Epithelial cell of prostate (primary cell): ENCODE data around the gene IFIT2.
"Not testable (repeated sequence)": the region's sequence is repeated elsewhere in the genome, so short reads cannot be mapped to it uniquely, and the experiment has no call there.

Experiments
- DNase-seq: peaks from one replicate; pipeline ENCODE4 v3.0.0-alpha.2; 2011; ENCODE audit warnings: low read depth, low spot score
- H3K27ac ChIP-seq: fragments of 450-650 bp; 2 replicates; pipeline ENCODE4 v1.5.1; 2017; ENCODE audit warnings: mild to moderate bottlenecking

Gene IFIT2

GRCh38 chr10:89278900-89279392 lies 22.9 kb upstream of the IFIT2 start:
- peak overlapping the region; percentile 93 for H3K27ac ChIP-seq
- no peak for DNase-seq

GRCh38 chr10:89279421-89279869 lies 22.4 kb upstream of the IFIT2 start:
- no peak for DNase-seq
- H3K27ac ChIP-seq: peak overlapping the region; percentile 93

- no peak for DNase-seq
- no peak overlapping the region for H3K27ac ChIP-seq
Observed at GRCh38 chr10:89280508-89280907, 21.3 kb upstream of the IFIT2 start.

GRCh38 chr10:89281606-89282395 lies 20.0 kb upstream of the IFIT2 start:
- H3K27ac ChIP-seq: peak overlapping the region; percentile 73
- no peak for DNase-seq

GRCh38 chr10:89283025-89283935 lies 18.6 kb upstream of the IFIT2 start:
- peak overlapping the region; percentile 73 for H3K27ac ChIP-seq
- no peak for DNase-seq

GRCh38 chr10:89283936-89284475 lies 17.8 kb upstream of the IFIT2 start:
- peak overlapping the region; percentile 73 for H3K27ac ChIP-seq
- DNase-seq: no peak

GRCh38 chr10:89284711-89285110 lies 17.1 kb upstream of the IFIT2 start:
- H3K27ac ChIP-seq: peak overlapping the region; percentile 73
- DNase-seq: not testable (repeated sequence)

- peak overlapping the region; percentile 73 for H3K27ac ChIP-seq
- not testable (repeated sequence) for DNase-seq
Observed at GRCh38 chr10:89285303-89285702, 16.5 kb upstream of the IFIT2 start.

GRCh38 chr10:89294721-89295239 lies 7.1 kb upstream of the IFIT2 start:
- no peak overlapping the region for H3K27ac ChIP-seq
- DNase-seq: no peak

GRCh38 chr10:89295597-89295996 lies 6.2 kb upstream of the IFIT2 start:
- peak overlapping the region; percentile 33 for H3K27ac ChIP-seq
- no peak for DNase-seq

GRCh38 chr10:89296220-89296648 lies 5.6 kb upstream of the IFIT2 start:
- DNase-seq: no peak
- peak overlapping the region; percentile 33 for H3K27ac ChIP-seq

- H3K27ac ChIP-seq: no peak overlapping the region
- DNase-seq: no peak
Observed at GRCh38 chr10:89297356-89297755, 4.5 kb upstream of the IFIT2 start.

- DNase-seq: no peak
- H3K27ac ChIP-seq: no peak overlapping the region
Observed at GRCh38 chr10:89297791-89298190, 4.1 kb upstream of the IFIT2 start.

GRCh38 chr10:89299031-89299430 lies 2.8 kb upstream of the IFIT2 start:
- DNase-seq: no peak
- H3K27ac ChIP-seq: no peak overlapping the region

- peak overlapping the region; percentile 71 for H3K27ac ChIP-seq
- no peak for DNase-seq
Observed at GRCh38 chr10:89301232-89301631, 614 bp upstream of the IFIT2 start.

GRCh38 chr10:89302625-89303024 lies 779 bp downstream of the IFIT2 start:
- peak overlapping the region; percentile 71 for H3K27ac ChIP-seq
- no peak for DNase-seq

- DNase-seq: no peak
- H3K27ac ChIP-seq: peak overlapping the region; percentile 71
Observed at GRCh38 chr10:89303161-89303560, 1.3 kb downstream of the IFIT2 start.

GRCh38 chr10:89304026-89304425 lies 2.2 kb downstream of the IFIT2 start:
- DNase-seq: no peak
- no peak overlapping the region for H3K27ac ChIP-seq

GRCh38 chr10:89304446-89304845 lies 2.6 kb downstream of the IFIT2 start:
- DNase-seq: no peak

GRCh38 chr10:89304925-89305324 lies 3.1 kb downstream of the IFIT2 start:
- no peak overlapping the region for H3K27ac ChIP-seq
- DNase-seq: no peak

More at GRCh38 chr10:89304446-89304845, 2.6 kb downstream of the IFIT2 start:
- H3K27ac ChIP-seq: no peak overlapping the region
